HG03442 (cell line): ENCODE results near the gene PHOSPHO1.

Experiments
- ATAC-seq: cut with Tn5 transposase; IDR thresholded peaks from one replicate; pipeline ENCODE4 v1.9.1; 2021; ENCODE audit warnings: mild to moderate bottlenecking, moderate library complexity; ENCODE audit not compliant: unreplicated experiment

PHOSPHO1 gene

GRCh38 chr17:49244839-49245238, 14.3 kb upstream of the PHOSPHO1 start:
- ATAC-seq: no peak

GRCh38 chr17:49242813-49243212, 12.2 kb upstream of the PHOSPHO1 start:
- ATAC-seq: no peak

- no peak for ATAC-seq
These were observed 11.3 kb upstream of the PHOSPHO1 start for GRCh38 chr17:49241692-49242397.

- no peak for ATAC-seq
These were observed 10.5 kb upstream of the PHOSPHO1 start for GRCh38 chr17:49241040-49241439.

- ATAC-seq: no peak
These were observed 10.0 kb upstream of the PHOSPHO1 start for GRCh38 chr17:49240619-49241018.

- ATAC-seq: no peak
These were observed 9.4 kb upstream of the PHOSPHO1 start for GRCh38 chr17:49239963-49240362.

- ATAC-seq: no peak
These were observed 5.3 kb upstream of the PHOSPHO1 start for GRCh38 chr17:49235896-49236295.

- ATAC-seq: no peak
These were observed 4.0 kb upstream of the PHOSPHO1 start for GRCh38 chr17:49234509-49235080.

- no peak for ATAC-seq
These were observed 942 bp upstream of the PHOSPHO1 start for GRCh38 chr17:49231563-49231894.

GRCh38 chr17:49229805-49230600, 584 bp downstream of the PHOSPHO1 start:
- ATAC-seq: peak; percentile 9

- no peak for ATAC-seq
These were observed 1.3 kb downstream of the PHOSPHO1 start for GRCh38 chr17:49229076-49229804.

- ATAC-seq: no peak
These were observed 2.9 kb downstream of the PHOSPHO1 start for GRCh38 chr17:49227436-49228261.

GRCh38 chr17:49226771-49227435, 3.7 kb downstream of the PHOSPHO1 start:
- ATAC-seq: no peak

- ATAC-seq: no peak
These were observed 4.9 kb downstream of the PHOSPHO1 start for GRCh38 chr17:49225554-49226236.

- ATAC-seq: no peak
These were observed 5.6 kb downstream of the PHOSPHO1 start for GRCh38 chr17:49224997-49225337.

- ATAC-seq: no peak
These were observed 6.2 kb downstream of the PHOSPHO1 start for GRCh38 chr17:49224198-49224996.

- ATAC-seq: no peak
These were observed 6.9 kb downstream of the PHOSPHO1 start for GRCh38 chr17:49223517-49224197.

- no peak for ATAC-seq
These were observed 7.4 kb downstream of the PHOSPHO1 start for GRCh38 chr17:49223168-49223516.
